GM19240 (cell line): ENCODE measurements around the gene LCN10.
A peak's percentile ranks its signal among the peaks of the same experiment; 100 is the strongest.
"Not testable (repeated sequence)": the region's sequence is repeated elsewhere in the genome, so short reads cannot be mapped to it uniquely, and the experiment has no call there.

Experiments used
- DNase-seq: peaks from one replicate; pipeline ENCODE4 v3.0.0; 2011; ENCODE audit warnings: low spot score; ENCODE audit not compliant: insufficient read length

Gene LCN10

GRCh38 chr9:136742591-136743391 is at the start of gene LCN10:
LCN10 (minus strand) TSS chr9:136742940; CDS start chr9:136742903, 37 bp downstream.
- no peak for DNase-seq

- DNase-seq, result no peak
Observed at GRCh38 chr9:136791516-136792276, 49.0 kb upstream of the LCN10 start.

- peak; percentile 85 for DNase-seq
Observed at GRCh38 chr9:136790640-136791515, 48.1 kb upstream of the LCN10 start, which contains the start of gene TMEM141. TMEM141 (plus strand) TSS chr9:136791344; CDS start chr9:136791371, 27 bp downstream.

- DNase-seq, result no peak
Observed at GRCh38 chr9:136789523-136789937, 46.8 kb upstream of the LCN10 start.

- DNase-seq, result not testable (repeated sequence)
Observed at GRCh38 chr9:136788644-136789522, 46.1 kb upstream of the LCN10 start.

- DNase-seq, result no peak
Observed at GRCh38 chr9:136787690-136788400, 45.1 kb upstream of the LCN10 start.

GRCh38 chr9:136786983-136787382 is 44.2 kb upstream of the LCN10 start:
- DNase-seq, result not testable (repeated sequence)

- no peak for DNase-seq
Observed at GRCh38 chr9:136786451-136786850, 43.7 kb upstream of the LCN10 start.

- not testable (repeated sequence) for DNase-seq
Observed at GRCh38 chr9:136785565-136786355, 43.0 kb upstream of the LCN10 start.

- no peak for DNase-seq
Observed at GRCh38 chr9:136784997-136785361, 42.2 kb upstream of the LCN10 start.

GRCh38 chr9:136784249-136784996 is 41.7 kb upstream of the LCN10 start:
- DNase-seq, result no peak

GRCh38 chr9:136782452-136782851 is 39.7 kb upstream of the LCN10 start:
- no peak for DNase-seq

GRCh38 chr9:136779808-136780207 is 37.1 kb upstream of the LCN10 start:
- no peak for DNase-seq

GRCh38 chr9:136777359-136777758 is 34.6 kb upstream of the LCN10 start:
- DNase-seq, result no peak

- DNase-seq, result no peak
Observed at GRCh38 chr9:136776947-136777346, 34.2 kb upstream of the LCN10 start.

- DNase-seq, result no peak
Observed at GRCh38 chr9:136775191-136775590, 32.5 kb upstream of the LCN10 start.

GRCh38 chr9:136774416-136775045 is 31.8 kb upstream of the LCN10 start:
- DNase-seq, result no peak
